RWPE1 (cell line): Measurements from ENCODE around the gene NELFE.

ENCODE experiments used
- CTCF ChIA-PET: fragments of 350-600 bp; sonication (Branson Sonifier 250); formaldehyde crosslinking; extraction: SDS; loops from one replicate; lab custom pipeline; 2021; lab: Yijun Ruan, JAX
- POLR2A ChIA-PET: fragments of 400-600 bp; formaldehyde crosslinking; extraction: SDS; loops from one replicate; lab custom pipeline; 2020; ENCODE audit warnings: antibody characterized with exemption; ENCODE audit not compliant: low non-redundant PET; lab: Yijun Ruan, JAX
- DNase-seq: peaks from one replicate; pipeline ENCODE4 v3.0.0; 2012; ENCODE audit warnings: low spot score
- H3K27ac ChIP-seq: fragments of 450-650 bp; 2 replicates; pipeline ENCODE4 v1.5.1; 2017
- CTCF ChIP-seq: fragments of 450-650 bp; conservative IDR thresholded peaks from 2 replicates; pipeline ENCODE4 v1.5.1; 2017; ENCODE audit warnings: low read depth, mild to moderate bottlenecking

NELFE gene

GRCh38 chr6:31971993-31972708 is 13.4 kb upstream of the NELFE start, which contains the start of gene DXO:
DXO (minus strand) TSS chr6:31972138; CDS start chr6:31971675, 463 bp downstream.
- CTCF ChIA-PET = no interaction called here

GRCh38 chr6:31971279-31971992 is 12.7 kb upstream of the NELFE start:
- no peak for DNase-seq
- ChIA-PET CTCF (interaction anchor here (0.5 to 1.2 kb wide), 2 partner anchors 19 to 319 kb away, joined by 3 to 5 read pairs; partner anchors contain the start of gene BAG6), POLR2A (interaction anchor here (1.3 kb wide), 1 partner anchor 12 kb away, joined by 6 read pairs; the partner anchor contains the start of genes NELFE and SKIC2)
- TF ChIP-seq CTCF = no peak
- H3K27ac ChIP-seq = peak overlapping the region; percentile 97

More at GRCh38 chr6:31971993-31972708, 13.4 kb upstream of the NELFE start, which contains the start of gene DXO:
- peak within 1 kb of the TSS; percentile 97 for H3K27ac ChIP-seq
- POLR2A ChIA-PET = interaction anchor here (1.3 kb wide), 1 partner anchor 13 kb away, joined by 6 read pairs; the partner anchor contains the start of genes NELFE and SKIC2
- DNase-seq = peak; percentile 99
- no peak for TF ChIP-seq CTCF

GRCh38 chr6:31970604-31971271 is 12.0 kb upstream of the NELFE start:
- DNase-seq = no peak
- ChIA-PET POLR2A (interaction anchor here (0.7 to 1.2 kb wide), 2 partner anchors 11 to 49 kb away, joined by 3 read pairs; partner anchors contain the start of genes NELFE and SKIC2), CTCF (interaction anchor here (0.5 to 1.2 kb wide), 3 partner anchors 18 to 319 kb away, joined by 3 to 5 read pairs (median 3); partner anchors contain the start of gene BAG6)
- H3K27ac ChIP-seq = peak overlapping the region; percentile 97
- TF ChIP-seq CTCF = no peak

- peak overlapping the region; percentile 97 for H3K27ac ChIP-seq
- no peak for TF ChIP-seq CTCF
- no peak for DNase-seq
- POLR2A ChIA-PET = interaction anchor here (0.7 to 1.2 kb wide), 2 partner anchors 10 to 48 kb away, joined by 3 read pairs; partner anchors contain the start of genes NELFE and SKIC2
- CTCF ChIA-PET = interaction anchor here (0.5 to 1.2 kb wide), 3 partner anchors 17 to 285 kb away, joined by 3 to 5 read pairs (median 3); no protein-coding TSS in a partner anchor
Observed at GRCh38 chr6:31969712-31970603, 11.2 kb upstream of the NELFE start.

GRCh38 chr6:31968791-31969711 is 10.3 kb upstream of the NELFE start:
- TF ChIP-seq CTCF = no peak
- ChIA-PET CTCF (interaction anchor here (0.9 kb wide), 1 partner anchor 119 kb away, joined by 3 read pairs; no protein-coding TSS in a partner anchor), POLR2A (interaction anchor here (1.2 kb wide), 1 partner anchor 10 kb away, joined by 3 read pairs; the partner anchor contains the start of genes NELFE and SKIC2)
- no peak for DNase-seq
- H3K27ac ChIP-seq = peak overlapping the region; percentile 97
